GM12801 (cell line): ENCODE measurements around the gene FOXA2.

ENCODE experiments used
- TF ChIP-seq, protein P1 (sequence below): IDR thresholded peaks from one replicate; pipeline ENCODE4 v1.5.1; 2011; ENCODE audit warnings: control low read depth; ENCODE audit not compliant: insufficient read length; ENCODE audit errors: extremely low read depth

The FOXA2 gene

DNA sequence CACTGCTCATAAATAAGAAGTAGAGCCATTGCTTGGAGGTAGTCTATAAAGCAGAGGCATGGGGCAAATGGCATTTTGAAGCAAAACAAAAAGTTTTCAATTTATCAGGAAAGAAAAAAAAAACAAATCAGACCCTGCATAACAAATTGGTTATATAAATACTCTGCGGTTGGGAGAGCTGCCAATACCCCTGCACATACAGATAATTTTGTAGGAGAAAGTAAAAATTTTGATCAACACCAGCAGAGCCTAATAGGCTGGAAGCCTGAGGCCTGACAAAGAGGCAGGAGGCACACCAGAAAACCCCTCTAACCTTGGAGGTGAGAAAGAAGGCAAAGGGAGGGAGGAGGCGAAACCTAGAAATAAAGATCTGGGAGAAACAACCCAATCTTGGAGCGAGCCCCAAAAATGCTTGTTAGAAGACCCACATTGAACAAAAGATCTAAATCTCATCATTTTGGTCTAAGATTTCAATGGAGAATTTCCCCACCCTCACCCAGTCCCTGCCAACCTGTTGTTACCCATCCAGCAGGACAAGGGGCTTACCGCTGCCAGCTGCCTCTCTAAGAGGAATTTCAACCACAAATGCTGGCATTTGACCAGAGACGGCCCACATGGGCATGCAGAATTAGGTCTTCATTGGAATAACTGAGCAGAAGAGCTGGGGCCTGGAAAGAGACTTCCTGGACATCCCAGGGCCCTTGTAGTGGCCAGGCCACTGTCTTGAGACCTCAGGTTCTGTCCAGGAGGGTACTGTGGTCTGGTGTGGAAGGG, 28.4 kb downstream of the FOXA2 start:
- TF ChIP-seq, protein P1, sequence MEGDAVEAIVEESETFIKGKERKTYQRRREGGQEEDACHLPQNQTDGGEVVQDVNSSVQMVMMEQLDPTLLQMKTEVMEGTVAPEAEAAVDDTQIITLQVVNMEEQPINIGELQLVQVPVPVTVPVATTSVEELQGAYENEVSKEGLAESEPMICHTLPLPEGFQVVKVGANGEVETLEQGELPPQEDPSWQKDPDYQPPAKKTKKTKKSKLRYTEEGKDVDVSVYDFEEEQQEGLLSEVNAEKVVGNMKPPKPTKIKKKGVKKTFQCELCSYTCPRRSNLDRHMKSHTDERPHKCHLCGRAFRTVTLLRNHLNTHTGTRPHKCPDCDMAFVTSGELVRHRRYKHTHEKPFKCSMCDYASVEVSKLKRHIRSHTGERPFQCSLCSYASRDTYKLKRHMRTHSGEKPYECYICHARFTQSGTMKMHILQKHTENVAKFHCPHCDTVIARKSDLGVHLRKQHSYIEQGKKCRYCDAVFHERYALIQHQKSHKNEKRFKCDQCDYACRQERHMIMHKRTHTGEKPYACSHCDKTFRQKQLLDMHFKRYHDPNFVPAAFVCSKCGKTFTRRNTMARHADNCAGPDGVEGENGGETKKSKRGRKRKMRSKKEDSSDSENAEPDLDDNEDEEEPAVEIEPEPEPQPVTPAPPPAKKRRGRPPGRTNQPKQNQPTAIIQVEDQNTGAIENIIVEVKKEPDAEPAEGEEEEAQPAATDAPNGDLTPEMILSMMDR, result no peak

DNA sequence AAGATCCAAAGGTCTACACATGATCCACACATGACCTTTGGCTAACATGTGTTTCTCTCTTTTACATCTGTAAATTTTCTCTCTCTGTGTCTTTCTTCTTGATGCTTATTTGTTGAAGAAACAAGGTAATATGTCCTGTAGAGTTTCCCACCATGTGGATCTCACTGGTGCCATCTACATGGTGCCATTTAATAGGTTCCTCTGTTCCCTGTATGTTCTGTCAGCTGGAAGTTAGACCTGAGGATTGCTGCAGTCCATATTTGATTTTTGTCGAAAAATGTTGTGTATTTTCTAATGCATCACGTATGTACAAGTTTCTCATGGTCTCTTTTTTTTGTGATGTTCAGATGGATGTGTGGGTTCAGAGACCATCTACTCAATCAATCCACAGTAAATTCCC, 30.0 kb downstream of the FOXA2 start:
- TF ChIP-seq, protein P1, result no peak

DNA sequence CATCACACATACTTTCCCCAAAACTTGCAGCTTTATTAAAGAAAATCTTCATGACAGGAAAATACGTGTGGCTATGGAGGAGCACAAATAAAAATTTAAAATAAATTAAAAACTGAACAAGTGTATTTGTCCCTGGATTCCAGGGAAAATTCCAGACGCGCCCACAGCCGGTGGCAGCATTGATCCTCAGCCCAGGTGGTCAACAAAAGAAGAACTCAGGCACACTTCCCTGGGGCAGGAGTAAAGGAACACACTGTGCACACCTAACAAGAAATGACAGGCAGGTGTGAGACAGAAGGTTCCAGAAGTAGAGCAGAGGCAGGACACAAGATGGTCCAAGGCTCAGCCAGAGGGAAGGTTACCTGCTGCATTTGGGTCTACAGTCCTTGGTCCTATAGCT, 36.3 kb downstream of the FOXA2 start:
- TF ChIP-seq, protein P1, result no peak

DNA sequence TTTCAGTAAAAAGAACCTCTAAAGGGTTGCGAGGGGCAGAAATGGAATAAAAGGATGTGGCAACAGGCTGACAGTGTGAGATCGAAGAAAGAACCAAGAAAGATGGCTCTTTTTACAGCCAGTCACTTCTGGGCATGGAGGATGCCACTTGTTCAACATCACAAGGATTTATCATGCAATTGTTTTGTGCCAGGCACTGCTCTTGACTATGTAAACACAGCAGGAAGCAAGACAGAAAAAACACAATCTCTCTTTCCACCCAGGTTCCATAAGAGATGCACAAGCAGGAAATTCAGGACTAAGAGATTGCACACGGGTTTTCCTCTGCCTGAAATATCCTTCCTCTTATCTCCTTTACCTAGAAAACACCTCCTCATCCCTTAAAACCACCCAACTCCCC, 38.0 kb downstream of the FOXA2 start:
- TF ChIP-seq, protein P1, result no peak

DNA sequence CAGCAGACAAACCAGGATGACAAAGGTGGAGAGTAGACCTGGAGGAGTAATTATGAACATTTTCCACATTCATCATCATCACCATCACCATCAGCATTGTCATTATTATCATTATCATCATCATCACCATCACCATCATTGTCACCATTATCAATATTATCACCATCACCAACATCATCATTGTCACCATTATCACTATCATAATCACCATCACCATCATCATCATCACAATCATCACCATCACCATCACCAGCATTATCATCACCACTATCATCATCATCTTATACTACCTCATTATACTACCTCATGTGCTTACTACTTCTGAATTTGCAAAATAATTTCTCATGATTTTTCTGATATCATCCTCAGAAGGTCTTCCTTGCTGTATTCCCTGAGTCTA, 39.3 kb downstream of the FOXA2 start:
- TF ChIP-seq, protein P1, result no peak

- TF ChIP-seq, protein P1, result no peak
Observed at GRCh38 chr20:22544462-22544861, 39.9 kb downstream of the FOXA2 start.

DNA sequence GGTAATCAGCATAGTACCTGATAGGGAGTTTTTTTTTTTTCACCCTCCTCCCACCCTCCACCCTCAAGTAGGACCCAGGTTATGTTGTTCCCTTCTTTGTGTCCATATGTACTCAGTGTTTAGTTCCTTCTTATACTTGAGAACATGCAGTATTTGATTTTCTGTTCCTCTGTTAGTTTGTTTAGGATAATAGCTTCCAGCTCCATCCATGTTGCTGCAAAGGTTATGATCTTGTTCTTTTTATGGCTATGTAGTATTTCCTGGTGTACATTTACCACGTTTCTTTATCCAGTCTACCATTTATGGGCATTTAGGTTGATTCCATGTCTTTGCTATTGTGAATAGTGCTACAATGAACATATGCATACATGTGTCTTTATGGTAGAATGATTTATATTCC, 41.9 kb downstream of the FOXA2 start:
- TF ChIP-seq, protein P1, result no peak
